Metanephros (tissue), 1 donor: ENCODE measurements around the gene MYL6B. TPM values are rescaled to one million over a fixed set of nuclear protein-coding genes. Genes with fewer than 3 reads are reported as not detected.

ENCODE experiments used
- total RNA-seq: library from RNA; depleted of rRNA; stranded (reverse); fragments of >200 nt; gene quantifications from one replicate; pipeline ENCODE4 v1.2.3, GENCODE V29; 2014

The MYL6B gene
- 79.0 TPM for total RNA-seq

GRCh38 chr12:56152132-56152755 lies at the start of gene MYL6B:
Gene MYL6B (plus strand): TSS chr12:56152587. CDS start chr12:56153919, 1,332 bp downstream.

GRCh38 chr12:56104109-56104814 lies 48.1 kb upstream of the MYL6B start, which contains the start of gene PA2G4:
Gene PA2G4 (plus strand): TSS chr12:56104559. CDS start chr12:56104738, 179 bp downstream.

GRCh38 chr12:56116267-56117081 lies 35.9 kb upstream of the MYL6B start, which contains the start of gene RPL41:
Gene RPL41 (plus strand): TSS chr12:56116633.

GRCh38 chr12:56117778-56118687 lies 34.4 kb upstream of the MYL6B start, which contains the start of gene ZC3H10:
Gene ZC3H10 (plus strand): TSS chr12:56118266. CDS start chr12:56120563, 2,297 bp downstream.

GRCh38 chr12:56127888-56128669 lies 24.3 kb upstream of the MYL6B start, which contains the start of gene ESYT1:
Gene ESYT1 (plus strand): TSS chr12:56128267. CDS start chr12:56128320, 53 bp downstream.

GRCh38 chr12:56158029-56158925 lies 5.9 kb downstream of the MYL6B start, which contains the start of gene MYL6:
Gene MYL6 (plus strand): TSS chr12:56158359. CDS start chr12:56158402, 43 bp downstream.

GRCh38 chr12:56189099-56189917 lies 36.9 kb downstream of the MYL6B start, which contains the start of gene SMARCC2:
Gene SMARCC2 (minus strand): TSS chr12:56189483. CDS start chr12:56189461, 22 bp downstream.

Other genes starting within 250 kb of the MYL6B start
- gene PYM1, start 224.7 kb upstream of the MYL6B start, total RNA-seq = 22.0 TPM
- gene DGKA, start 221.4 kb upstream of the MYL6B start, total RNA-seq = 20.2 TPM
- 3.2 TPM for gene PMEL, start 186.5 kb upstream of the MYL6B start, total RNA-seq
- gene CDK2, start 185.8 kb upstream of the MYL6B start, total RNA-seq = 37.2 TPM
- 86.6 TPM for gene RAB5B, start 178.5 kb upstream of the MYL6B start, total RNA-seq
- gene SUOX, start 155.3 kb upstream of the MYL6B start, total RNA-seq = 30.5 TPM
- gene IKZF4, start 131.5 kb upstream of the MYL6B start, total RNA-seq = 6.0 TPM
- 280 TPM for gene RPS26, start 110.7 kb upstream of the MYL6B start, total RNA-seq
- 123 TPM for gene ERBB3, start 72.4 kb upstream of the MYL6B start, total RNA-seq
- gene PA2G4, start 48.0 kb upstream of the MYL6B start, total RNA-seq = 78.5 TPM
- 1,889 TPM for gene RPL41, start 36.0 kb upstream of the MYL6B start, total RNA-seq
- 4.9 TPM for gene ZC3H10, start 34.3 kb upstream of the MYL6B start, total RNA-seq
- 105 TPM for gene ESYT1, start 24.3 kb upstream of the MYL6B start, total RNA-seq
- 1,413 TPM for gene MYL6, start 5.8 kb downstream of the MYL6B start, total RNA-seq
- 119 TPM for gene SMARCC2, start 36.9 kb downstream of the MYL6B start, total RNA-seq
- 40.6 TPM for gene RNF41, start 69.3 kb downstream of the MYL6B start, total RNA-seq
- 22.0 TPM for gene NABP2, start 71.8 kb downstream of the MYL6B start, total RNA-seq
- 34.9 TPM for gene SLC39A5, start 77.5 kb downstream of the MYL6B start, total RNA-seq
- gene ANKRD52, start 105.8 kb downstream of the MYL6B start, total RNA-seq = 25.7 TPM
- gene COQ10A, start 114.4 kb downstream of the MYL6B start, total RNA-seq = 15.4 TPM
- gene CS, start 147.7 kb downstream of the MYL6B start, total RNA-seq = 150 TPM
- 56.6 TPM for gene CNPY2, start 163.4 kb downstream of the MYL6B start, total RNA-seq
- gene PAN2, start 181.4 kb downstream of the MYL6B start, total RNA-seq = 73.3 TPM
- not detected for gene IL23A, start 186.3 kb downstream of the MYL6B start, total RNA-seq
- 133 TPM for gene STAT2, start 207.5 kb downstream of the MYL6B start, total RNA-seq
- gene APOF, start 210.3 kb downstream of the MYL6B start, total RNA-seq = not detected